Vagina (tissue), 2 donors: ENCODE measurements around the gene CENPB. TPM values are rescaled to one million over a fixed set of nuclear protein-coding genes. Genes with fewer than 3 reads are reported as not detected.
A peak's percentile ranks its signal among the peaks of the same experiment; 100 is the strongest.

ENCODE experiments used
- DNase-seq, 2 donors: peaks; one replicate each; pipeline ENCODE4 v3.0.0-alpha.2; 2017; ENCODE audit errors: extremely low spot score in 2 of 2
- H3K27ac ChIP-seq: fragments of 200-600 bp; sonication (generic); one replicate; pipeline ENCODE4 v1.5.1; 2019
- H3K27me3 ChIP-seq: fragments of 200-600 bp; sonication (generic); one replicate; pipeline ENCODE4 v1.5.1; 2019
- H3K36me3 ChIP-seq, 2 donors: fragments of 200-600 bp; sonication (generic); one replicate each; pipeline ENCODE4 v1.5.1; 2017 to 2019
- H3K4me1 ChIP-seq: fragments of 200-600 bp; sonication (generic); one replicate; pipeline ENCODE4 v1.5.1; 2019
- H3K4me3 ChIP-seq, 2 donors: fragments of 200-600 bp; sonication (generic); 1 replicate in 1 of 2; 2 replicates in 1 of 2; pipeline ENCODE4 v1.5.1; 2016 to 2019
- H3K9me3 ChIP-seq: fragments of 200-600 bp; sonication (generic); one replicate; pipeline ENCODE4 v1.5.1; 2019
- POLR2A ChIP-seq, 2 donors: fragments of 450-650 bp; IDR thresholded peaks; one replicate each; pipeline ENCODE4 v1.6.1; 2017; ENCODE audit warnings: antibody characterized with exemption in 2 of 2, mild to moderate bottlenecking in 2 of 2, moderate library complexity in 2 of 2
- POLR2AphosphoS5 ChIP-seq, 2 donors: sonication (generic); formaldehyde crosslinking; IDR thresholded peaks; one replicate each; pipeline ENCODE4 v1.9.0; 2017; ENCODE audit warnings: antibody characterized with exemption in 2 of 2, mild to moderate bottlenecking in 2 of 2, low read depth in 1 of 2; ENCODE audit not compliant: insufficient read depth in 1 of 2
- intact Hi-C: fragments of 100-400 bp; cut with DNase I; formaldehyde crosslinking; loops from one replicate; pipeline ENCODE4 v1.15.1; 2023
- total RNA-seq: library from RNA; depleted of rRNA; stranded (reverse); fragments of >200 nt; gene quantifications from one replicate; pipeline ENCODE4 v1.2.3, GENCODE V29; 2016
- TF ChIP-seq, protein P1 (sequence below), 3 experiments: fragments of 450-650 bp in 2 of 3; fragments of 200-600 bp in 1 of 3; sonication (generic) in 1 of 3; IDR thresholded peaks; one replicate each; pipeline ENCODE4 v1.5.1; 2017 to 2019; ENCODE audit warnings: antibody characterized with exemption in 3 of 3, mild to moderate bottlenecking in 2 of 3, moderate library complexity in 2 of 3

Gene CENPB
- total RNA-seq, 1 donor from 2014 or later: 62.9 TPM

DNA sequence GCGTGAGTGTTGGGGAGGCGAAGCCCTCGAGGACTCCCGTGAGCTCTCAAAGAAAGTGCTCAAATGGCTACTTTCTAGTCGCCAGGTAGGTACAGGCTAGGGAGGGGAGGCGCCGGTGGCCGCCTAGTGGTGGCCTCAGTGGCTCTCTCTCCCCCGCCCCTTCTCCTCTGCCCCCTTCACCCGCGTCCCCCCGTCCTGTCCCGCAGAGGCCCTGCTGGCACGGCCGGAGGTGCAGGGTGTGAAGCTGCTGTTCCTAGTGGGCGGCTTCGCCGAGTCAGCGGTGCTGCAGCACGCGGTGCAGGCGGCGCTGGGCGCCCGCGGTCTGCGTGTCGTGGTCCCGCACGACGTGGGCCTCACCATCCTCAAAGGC is 35.2 kb downstream of the CENPB start:
- no peak for TF ChIP-seq POLR2AphosphoS5 (IDR thresholded peaks at IDR 0.05; ENCODE audit: insufficient read depth in 1 of 2, low read depth in 1 of 2)
- TF ChIP-seq, protein P1, sequence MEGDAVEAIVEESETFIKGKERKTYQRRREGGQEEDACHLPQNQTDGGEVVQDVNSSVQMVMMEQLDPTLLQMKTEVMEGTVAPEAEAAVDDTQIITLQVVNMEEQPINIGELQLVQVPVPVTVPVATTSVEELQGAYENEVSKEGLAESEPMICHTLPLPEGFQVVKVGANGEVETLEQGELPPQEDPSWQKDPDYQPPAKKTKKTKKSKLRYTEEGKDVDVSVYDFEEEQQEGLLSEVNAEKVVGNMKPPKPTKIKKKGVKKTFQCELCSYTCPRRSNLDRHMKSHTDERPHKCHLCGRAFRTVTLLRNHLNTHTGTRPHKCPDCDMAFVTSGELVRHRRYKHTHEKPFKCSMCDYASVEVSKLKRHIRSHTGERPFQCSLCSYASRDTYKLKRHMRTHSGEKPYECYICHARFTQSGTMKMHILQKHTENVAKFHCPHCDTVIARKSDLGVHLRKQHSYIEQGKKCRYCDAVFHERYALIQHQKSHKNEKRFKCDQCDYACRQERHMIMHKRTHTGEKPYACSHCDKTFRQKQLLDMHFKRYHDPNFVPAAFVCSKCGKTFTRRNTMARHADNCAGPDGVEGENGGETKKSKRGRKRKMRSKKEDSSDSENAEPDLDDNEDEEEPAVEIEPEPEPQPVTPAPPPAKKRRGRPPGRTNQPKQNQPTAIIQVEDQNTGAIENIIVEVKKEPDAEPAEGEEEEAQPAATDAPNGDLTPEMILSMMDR (IDR thresholded peaks at IDR 0.05): no peak
- TF ChIP-seq POLR2A (IDR thresholded peaks at IDR 0.05): no peak
- Histone ChIP-seq H3K4me1 (no peaks in the 10 kb centered on the region), H3K9me3 (no peaks in the 10 kb centered on the region), H3K27ac (no peak overlapping the region), H3K36me3 (peaks cover 0 to 12% of the 10 kb centered on the region in 2 donors), H3K4me3 (peak overlapping the region; percentile 3 to 33), H3K27me3 (no peaks in the 10 kb centered on the region)
- intact Hi-C loops: no loop called here
- DNase-seq: no peak

- DNase-seq: no peak
- peaks cover 0 to 12% of the 10 kb centered on the region in 2 donors for H3K36me3 ChIP-seq
- no peak overlapping the region for H3K4me3 ChIP-seq
- no peak overlapping the region for H3K27ac ChIP-seq
- no peaks in the 10 kb centered on the region for H3K27me3 ChIP-seq
- no peaks in the 10 kb centered on the region for H3K9me3 ChIP-seq
- TF ChIP-seq, protein P1 (IDR thresholded peaks at IDR 0.05): peak in 1 of 3 experiments; percentile 39
- no peak for TF ChIP-seq POLR2A (IDR thresholded peaks at IDR 0.05)
- TF ChIP-seq POLR2AphosphoS5 (IDR thresholded peaks at IDR 0.05; ENCODE audit: insufficient read depth in 1 of 2, low read depth in 1 of 2): no peak
- H3K4me1 ChIP-seq: peaks cover 4% of the 10 kb centered on the region
- intact Hi-C loops: no loop called here
Observed at GRCh38 chr20:3749689-3750531, 36.6 kb downstream of the CENPB start.

GRCh38 chr20:3749087-3749688 is 37.4 kb downstream of the CENPB start:
- peaks cover 0 to 12% of the 10 kb centered on the region in 2 donors for H3K36me3 ChIP-seq
- no peak for DNase-seq
- no peaks in the 10 kb centered on the region for H3K9me3 ChIP-seq
- H3K4me3 ChIP-seq: no peak overlapping the region
- no peaks in the 10 kb centered on the region for H3K27me3 ChIP-seq
- intact Hi-C loops: no loop called here
- no peak overlapping the region for H3K27ac ChIP-seq
- H3K4me1 ChIP-seq: peaks cover 8% of the 10 kb centered on the region
- TF ChIP-seq POLR2A (IDR thresholded peaks at IDR 0.05): no peak
- TF ChIP-seq POLR2AphosphoS5 (IDR thresholded peaks at IDR 0.05; ENCODE audit: insufficient read depth in 1 of 2, low read depth in 1 of 2): no peak
- TF ChIP-seq, protein P1 (IDR thresholded peaks at IDR 0.05): no peak

GRCh38 chr20:3748073-3748472 is 38.5 kb downstream of the CENPB start:
- Histone ChIP-seq H3K4me1 (peaks cover 8% of the 10 kb centered on the region), H3K27me3 (no peaks in the 10 kb centered on the region), H3K9me3 (no peaks in the 10 kb centered on the region), H3K36me3 (peaks cover 0 to 12% of the 10 kb centered on the region in 2 donors), H3K4me3 (no peak overlapping the region), H3K27ac (no peak overlapping the region)
- TF ChIP-seq, protein P1 (IDR thresholded peaks at IDR 0.05): no peak
- TF ChIP-seq POLR2AphosphoS5 (IDR thresholded peaks at IDR 0.05; ENCODE audit: insufficient read depth in 1 of 2, low read depth in 1 of 2) (no peak), POLR2A (IDR thresholded peaks at IDR 0.05) (no peak)
- intact Hi-C loops: no loop called here
- DNase-seq: no peak

- H3K4me3 ChIP-seq: no peak overlapping the region
- H3K36me3 ChIP-seq: peaks cover 0 to 12% of the 10 kb centered on the region in 2 donors
- TF ChIP-seq, protein P1 (IDR thresholded peaks at IDR 0.05): no peak
- no peak for TF ChIP-seq POLR2AphosphoS5 (IDR thresholded peaks at IDR 0.05; ENCODE audit: insufficient read depth in 1 of 2, low read depth in 1 of 2)
- no peak for TF ChIP-seq POLR2A (IDR thresholded peaks at IDR 0.05)
- no peak overlapping the region for H3K27ac ChIP-seq
- no peaks in the 10 kb centered on the region for H3K27me3 ChIP-seq
- H3K4me1 ChIP-seq: peaks cover 8% of the 10 kb centered on the region
- DNase-seq: no peak
- H3K9me3 ChIP-seq: no peaks in the 10 kb centered on the region
- intact Hi-C loops: no loop called here
Observed at GRCh38 chr20:3747471-3747870, 39.1 kb downstream of the CENPB start.
